GM19238 (cell line): ENCODE measurements around the gene GSTK1.
"Not testable (repeated sequence)": the region's sequence is repeated elsewhere in the genome, so short reads cannot be mapped to it uniquely, and the experiment has no call there.

Experiments
- DNase-seq: peaks from one replicate; pipeline ENCODE4 v3.0.0; 2011; ENCODE audit warnings: low spot score; ENCODE audit not compliant: insufficient read length

Gene GSTK1

DNA sequence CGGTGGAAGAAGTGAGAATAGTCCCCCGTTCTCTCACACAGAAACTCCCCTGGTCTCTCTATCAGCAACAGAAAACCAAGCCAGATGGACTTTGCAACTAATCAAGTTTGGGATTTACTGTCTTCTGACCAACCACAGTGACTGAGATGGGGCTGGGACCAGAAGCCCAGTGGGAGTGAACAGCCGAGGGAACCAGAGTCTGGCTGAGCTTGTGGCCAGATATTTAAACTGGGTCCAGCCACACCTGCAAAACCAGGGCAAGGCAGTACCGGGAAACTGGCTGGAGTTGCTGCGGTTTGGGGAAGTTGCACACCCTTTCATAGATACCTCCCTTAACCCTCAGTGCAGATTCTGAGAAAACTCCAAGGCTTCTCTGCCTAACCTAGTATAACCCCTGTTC, 6.0 kb downstream of the GSTK1 start:
- no peak for DNase-seq

DNA sequence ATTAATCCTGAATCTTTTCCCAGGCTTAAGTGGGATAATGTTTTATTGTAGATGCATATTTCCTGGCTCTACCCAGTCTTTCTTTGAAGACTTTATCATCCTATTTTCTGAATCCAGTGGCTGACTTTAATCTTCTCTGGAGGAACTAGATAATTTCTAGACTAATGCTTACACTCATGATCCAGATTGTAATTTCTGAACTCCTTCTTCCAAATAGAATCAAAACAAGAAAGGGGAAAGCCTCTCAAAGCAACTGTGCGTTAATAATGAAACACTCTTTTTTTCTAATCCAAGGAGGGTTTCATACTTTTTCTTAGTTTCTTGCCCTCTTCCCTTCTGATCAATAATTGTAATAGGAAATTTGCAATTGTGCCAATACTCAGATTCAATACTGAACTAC, 8.0 kb downstream of the GSTK1 start:
- no peak for DNase-seq

- DNase-seq, result no peak
Observed at GRCh38 chr7:143272871-143273270, 9.6 kb downstream of the GSTK1 start.

GRCh38 chr7:143279186-143280098, 16.2 kb downstream of the GSTK1 start:
- no peak for DNase-seq

DNA sequence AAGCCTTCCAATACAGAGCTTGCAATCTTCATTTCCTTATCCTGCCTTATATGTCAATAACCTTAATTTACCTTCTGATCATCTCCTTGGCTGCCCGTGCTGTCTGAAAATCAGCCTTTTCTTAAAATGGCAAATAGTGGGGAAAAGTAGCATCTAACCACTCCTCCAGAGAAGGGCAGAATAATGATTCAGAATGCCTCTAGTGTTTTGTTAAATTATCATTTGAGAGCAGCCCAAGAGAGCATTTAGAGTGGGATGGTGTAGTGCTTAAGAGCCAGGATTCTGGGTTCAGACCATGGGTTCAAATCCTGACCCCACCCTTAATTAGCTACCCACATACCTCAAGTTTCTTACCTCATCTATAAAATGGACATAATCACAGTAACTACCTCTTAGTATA, 16.9 kb downstream of the GSTK1 start:
- no peak for DNase-seq

- DNase-seq, result no peak
Observed at GRCh38 chr7:143280566-143280965, 17.3 kb downstream of the GSTK1 start.

- DNase-seq, result no peak
Observed at GRCh38 chr7:143281529-143281928, 18.3 kb downstream of the GSTK1 start.

DNA sequence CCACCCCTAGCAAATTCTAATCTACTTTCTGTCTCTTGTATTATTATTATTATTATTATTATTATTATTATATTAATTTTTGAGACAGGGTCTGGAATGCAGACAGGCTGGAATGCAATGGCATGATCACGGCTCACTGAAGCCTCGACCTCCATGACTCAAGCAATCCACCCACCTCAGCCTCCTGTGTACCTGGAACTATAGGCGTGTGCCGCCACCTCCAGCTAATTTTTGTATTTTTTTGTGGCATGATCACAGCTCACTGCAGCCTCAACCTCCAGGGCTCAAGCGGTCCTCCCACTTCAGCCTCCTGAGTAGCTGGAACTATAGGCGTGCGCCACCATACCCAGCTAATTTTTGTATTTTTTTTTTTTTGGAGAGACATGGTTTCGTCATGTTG, 18.9 kb downstream of the GSTK1 start:
- DNase-seq, result no peak

DNA sequence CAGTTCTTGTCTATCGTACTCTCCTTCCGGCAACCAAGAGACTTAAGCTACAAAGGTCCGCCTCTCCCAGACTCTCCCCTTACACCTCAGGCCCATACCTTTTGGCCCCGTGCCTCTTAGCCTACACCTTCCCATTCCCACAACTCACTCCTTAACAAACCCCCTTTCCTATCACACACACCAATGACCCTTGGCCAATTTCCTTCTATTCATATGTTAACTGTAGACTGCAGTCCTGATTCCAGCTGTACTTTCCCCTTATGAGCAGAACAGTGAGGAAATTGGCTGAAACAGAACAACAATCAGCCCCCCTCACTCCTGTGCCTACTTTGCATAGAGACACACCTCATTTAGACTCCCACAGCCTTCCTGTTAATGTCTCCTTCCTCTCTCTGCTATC, 20.1 kb downstream of the GSTK1 start:
- no peak for DNase-seq

DNA sequence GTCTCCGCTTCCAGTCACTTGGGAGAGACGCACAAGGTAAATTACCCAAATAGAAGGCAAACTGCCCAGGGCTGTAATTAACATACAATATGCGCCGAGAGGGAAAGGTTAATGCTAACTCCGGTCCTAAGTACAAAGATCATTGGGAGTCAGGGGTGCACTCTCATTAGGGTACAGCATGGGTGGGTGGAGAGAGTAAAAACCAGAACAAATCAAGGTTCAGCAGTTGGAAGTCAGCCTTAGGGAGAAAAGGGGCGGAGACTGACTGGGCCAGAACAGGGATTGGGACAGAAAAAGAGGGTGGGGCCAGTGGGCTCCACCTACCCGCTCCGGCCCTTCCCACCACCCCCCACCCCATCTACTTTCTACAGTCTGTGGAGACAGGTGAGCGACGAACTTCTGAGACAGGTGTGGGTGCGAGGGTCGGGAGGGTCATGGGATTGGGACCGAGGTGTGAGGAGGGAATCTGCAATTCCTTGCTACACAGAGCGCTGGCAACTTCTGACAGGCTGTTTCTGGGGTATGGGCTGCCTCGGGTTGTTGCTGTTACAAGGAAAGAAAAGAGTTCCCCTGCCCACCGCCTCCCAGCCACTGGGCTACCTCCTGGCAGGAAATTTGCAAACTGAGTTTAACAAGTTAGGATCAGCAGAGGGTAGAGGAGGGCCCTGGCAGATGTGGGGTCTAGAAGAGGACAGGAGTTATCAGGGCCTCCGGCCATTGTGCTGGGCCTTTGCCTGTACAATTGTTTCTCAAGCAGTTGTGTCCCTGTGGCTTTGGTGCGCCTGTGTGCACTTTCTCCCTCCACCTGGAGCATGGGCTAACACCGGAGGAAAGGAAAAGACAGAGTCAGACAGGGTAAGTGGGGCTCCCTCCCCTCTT, 21.6 kb downstream of the GSTK1 start, which contains the start of gene TMEM139:
TMEM139 (plus strand) TSS at position 368 of the 879 bp plus-strand sequence. CDS start 1,000 bp downstream, outside the sequence.
- DNase-seq, result no peak

GRCh38 chr7:143285470-143285778, 22.2 kb downstream of the GSTK1 start:
- no peak for DNase-seq

DNA sequence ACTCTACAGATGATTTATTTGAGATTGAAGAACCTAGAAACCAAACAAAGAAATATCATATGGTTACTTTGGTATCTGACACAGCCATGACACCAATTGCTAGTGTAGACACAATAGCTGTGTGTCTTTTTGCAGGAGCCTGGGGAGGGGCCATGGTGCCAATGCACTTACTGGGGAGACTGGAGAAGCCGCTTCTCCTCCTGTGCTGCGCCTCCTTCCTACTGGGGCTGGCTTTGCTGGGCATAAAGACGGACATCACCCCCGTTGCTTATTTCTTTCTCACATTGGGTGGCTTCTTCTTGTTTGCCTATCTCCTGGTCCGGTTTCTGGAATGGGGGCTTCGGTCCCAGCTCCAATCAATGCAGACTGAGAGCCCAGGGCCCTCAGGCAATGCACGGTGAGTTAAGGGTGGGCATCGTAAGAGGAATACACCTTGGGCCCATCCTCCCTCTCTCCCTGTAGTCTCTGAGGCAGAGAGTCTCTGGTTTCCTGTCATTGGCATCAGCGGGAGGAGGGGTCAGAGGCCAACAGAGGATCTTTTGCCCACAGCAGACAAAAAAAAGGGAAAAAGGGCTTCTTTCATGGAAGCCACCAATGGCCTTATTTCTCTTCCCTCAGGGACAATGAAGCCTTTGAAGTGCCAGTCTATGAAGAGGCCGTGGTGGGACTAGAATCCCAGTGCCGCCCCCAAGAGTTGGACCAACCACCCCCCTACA, 22.7 kb downstream of the GSTK1 start:
- DNase-seq, result no peak

GRCh38 chr7:143286522-143286890, 23.3 kb downstream of the GSTK1 start:
- DNase-seq, result no peak

DNA sequence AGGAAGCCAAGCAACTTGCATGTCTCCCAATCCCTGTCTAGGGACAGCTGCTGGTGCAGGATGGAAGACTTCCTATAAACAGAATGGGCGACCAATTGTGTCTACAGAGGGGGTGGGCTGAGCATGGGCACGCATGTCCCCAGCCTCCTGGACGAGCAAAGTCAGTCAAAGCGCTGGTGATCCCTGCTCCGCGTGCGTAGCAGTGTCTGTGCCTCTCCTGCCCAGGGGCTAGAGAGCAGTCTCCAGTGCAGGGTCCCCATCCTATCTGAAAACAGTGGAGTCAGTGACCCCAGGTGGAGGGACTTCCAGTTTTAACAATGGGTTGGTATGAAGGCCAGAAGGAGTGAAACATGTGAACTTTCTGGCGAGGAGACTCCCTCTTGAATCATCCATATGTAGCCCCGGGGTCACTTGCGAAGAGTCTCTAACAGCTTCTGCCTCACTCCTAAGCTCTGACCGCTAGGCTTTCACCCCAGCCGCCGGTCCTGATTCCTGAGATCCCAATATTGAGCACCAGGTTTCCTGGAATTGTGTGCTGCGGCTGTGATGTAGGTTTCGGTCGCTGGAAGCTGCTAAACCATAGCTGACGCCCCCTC, 24.2 kb downstream of the GSTK1 start:
- no peak for DNase-seq

GRCh38 chr7:143287935-143288826, 24.9 kb downstream of the GSTK1 start, which contains the start of gene CASP2:
TSS of gene CASP2 (plus strand) at chr7:143288351. CDS start at chr7:143288456, 105 bp downstream.
- DNase-seq, result peak; percentile 98

- DNase-seq, result no peak
Observed at GRCh38 chr7:143288836-143289235, 25.6 kb downstream of the GSTK1 start.

DNA sequence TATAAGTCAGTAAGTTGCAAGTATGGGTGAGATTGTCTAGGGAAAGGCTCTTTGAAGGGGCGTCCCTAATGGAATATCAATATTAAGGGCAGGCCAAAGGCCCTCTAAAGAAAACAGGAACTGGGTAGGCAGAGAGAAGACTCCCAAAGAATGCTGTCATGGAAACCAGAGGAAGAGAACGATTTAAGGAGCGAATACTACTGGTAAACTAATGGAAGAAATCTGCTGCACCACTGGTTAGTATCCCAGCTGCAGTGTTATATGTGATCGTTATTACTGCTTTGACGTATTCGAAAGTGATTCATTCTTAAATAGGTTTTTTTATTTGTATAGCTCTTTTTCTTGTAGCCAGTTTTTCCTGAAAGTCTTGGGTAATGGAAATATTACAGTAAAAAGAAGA, 26.2 kb downstream of the GSTK1 start:
- DNase-seq, result no peak

DNA sequence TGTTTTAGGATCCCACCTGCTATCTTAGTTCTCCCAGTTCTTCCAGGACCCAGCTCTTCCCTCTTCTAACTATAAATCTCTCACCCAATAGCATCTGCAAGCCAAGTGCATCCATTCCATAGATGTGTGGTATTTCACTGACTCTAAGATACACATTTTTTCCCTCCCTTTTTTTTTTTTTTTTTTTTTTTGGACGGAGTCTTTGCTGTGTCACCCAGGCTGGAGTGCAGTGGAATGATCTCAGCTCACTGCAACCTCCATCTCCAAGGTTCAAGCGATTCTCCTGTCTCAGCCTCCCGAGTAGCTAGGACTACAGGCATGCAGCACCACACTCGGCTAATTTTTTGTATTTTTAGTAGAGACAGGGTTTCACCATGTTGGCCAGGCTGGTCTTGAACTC, 26.6 kb downstream of the GSTK1 start:
- DNase-seq, result not testable (repeated sequence)

DNA sequence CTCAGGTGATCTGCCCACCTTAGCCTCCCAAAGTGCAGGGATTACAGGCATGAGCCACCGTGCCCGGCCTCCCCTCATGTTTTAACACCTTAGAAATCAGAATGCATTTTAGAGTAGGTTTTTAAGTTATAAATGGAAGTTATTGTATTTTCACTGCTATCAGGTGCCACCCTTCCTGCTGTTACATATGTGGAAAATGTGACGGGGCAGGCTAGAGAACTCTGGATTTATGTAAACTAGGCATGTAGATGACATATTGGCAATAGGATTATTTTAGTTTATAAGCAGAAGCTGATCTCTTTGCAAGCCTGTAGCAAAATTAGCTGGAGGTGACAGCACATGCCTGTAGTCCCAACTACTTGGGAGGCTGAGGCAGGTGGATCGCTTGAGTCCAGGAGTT, 27.1 kb downstream of the GSTK1 start:
- DNase-seq, result no peak

DNA sequence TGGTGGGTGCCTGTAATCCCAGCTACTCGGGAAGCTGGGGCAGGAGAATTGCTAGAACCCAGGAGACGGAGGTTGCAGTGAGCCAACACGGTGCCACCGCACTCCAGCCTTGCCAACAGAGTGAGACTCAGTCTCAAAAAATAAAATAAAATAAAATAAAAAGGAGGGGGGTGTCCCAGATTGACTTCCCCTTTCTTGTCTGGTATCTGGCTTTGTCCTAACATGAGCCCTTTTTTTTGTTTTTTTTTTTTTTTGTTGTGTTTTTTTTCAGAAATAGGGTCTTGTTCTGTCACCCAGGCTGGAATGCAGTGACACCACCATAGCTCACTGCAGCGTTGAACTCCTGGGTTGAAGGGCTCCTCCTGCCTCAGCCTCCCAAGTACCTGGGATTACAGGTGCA, 29.6 kb downstream of the GSTK1 start:
- no peak for DNase-seq
